ENCODE measurements around the gene CD101. TPM values are rescaled to one million over a fixed set of nuclear protein-coding genes. Genes with fewer than 3 reads are reported as not detected.

CD101 gene
- total RNA-seq, 1 experiment from 2014 or later, result 1.8 TPM

GRCh38 chr1:116987256-116987555 is 14.4 kb upstream of the CD101 start:
- no peak overlapping the region for H3T11ph ChIP-seq (ENCODE audit: low read length)
- no CpG with 5 or more reads among the region's 11 CpGs for WGBS (ENCODE audit: extremely low coverage, insufficient read length, low lambda C conversion rate)
- H4K20me1 ChIP-seq (ENCODE audit: control insufficient read depth, insufficient read depth, insufficient read length), result peaks cover 2% of the 10 kb centered on the region
- Mint-ChIP-seq H3K4me3 (no peak overlapping the region), H3K27ac (peak overlapping the region in 2 of 3 experiments; percentile 1 to 28; a peak in 2 of 7 replicates), H3K9me3 (no peaks in the 10 kb centered on the region), H3K27me3 (ENCODE audit: low read depth) (no peaks in the 10 kb centered on the region), H3K4me1 (peaks cover 22 to 35% of the 10 kb centered on the region in 2 experiments), H3K36me3 (ENCODE audit: insufficient read depth in 1 of 3, low read depth in 3 of 3) (peaks cover 9 to 43% (median 25%) of the 10 kb centered on the region in 3 experiments)
- no peak overlapping the region for H2BK5ac ChIP-seq (ENCODE audit: insufficient read length, low read length)
- H2BK15ac ChIP-seq (ENCODE audit: low read depth, low read length), result no peak overlapping the region
- no peak overlapping the region for H2BK12ac ChIP-seq (ENCODE audit: insufficient read length, low read depth, low read length)
- H3K4ac ChIP-seq (ENCODE audit: low read depth, low read length), result no peak overlapping the region
- no peak overlapping the region for H2BK120ac ChIP-seq (ENCODE audit: low read depth, low read length, poor library complexity, severe bottlenecking)
- H3K4me1 ChIP-seq (ENCODE audit: insufficient read depth, low read length), result no peaks in the 10 kb centered on the region; the same call in 1 of the 2 replicates
- no peak overlapping the region for H2AFZ ChIP-seq (ENCODE audit: low read length)
- H3K56ac ChIP-seq (ENCODE audit: insufficient read length, low read depth, low read length), result no peak overlapping the region
- H2AK5ac ChIP-seq (ENCODE audit: insufficient read length, low read length), result no peak overlapping the region
- H4K91ac ChIP-seq (ENCODE audit: insufficient read length, low read depth, low read length), result no peak overlapping the region
- no peaks in the 10 kb centered on the region for H3K79me2 ChIP-seq (ENCODE audit: insufficient read depth, low read length)
- H3K4me2 ChIP-seq (ENCODE audit: insufficient read depth, insufficient read length, low read length), result no peak overlapping the region
- no peak overlapping the region for H4K5ac ChIP-seq (ENCODE audit: insufficient read length, low read depth, low read length)
- no peak overlapping the region for H4K8ac ChIP-seq (replicated peaks; ENCODE audit: insufficient read length, low read depth, low read length)
- H3K9ac ChIP-seq (ENCODE audit: extremely low read depth, insufficient read length, low read length), result no peak overlapping the region
- no peak for TF ChIP-seq CTCF (conservative IDR thresholded peaks at IDR 0.05)
- no peaks in the 10 kb centered on the region for H3K23me2 ChIP-seq (ENCODE audit: insufficient read length, low read depth, low read length, poor library complexity, severe bottlenecking)
- no peak for DNase-seq
- H3K23ac ChIP-seq (ENCODE audit: insufficient read length, low read depth, low read length), result no peak overlapping the region
- no peak overlapping the region for H3K18ac ChIP-seq (ENCODE audit: insufficient read length, low read depth, low read length)
- H3K9me3 ChIP-seq (ENCODE audit: control insufficient read depth, low read depth, low read length), result no peaks in the 10 kb centered on the region
- H3K79me1 ChIP-seq (ENCODE audit: insufficient read depth, low read depth, low read length, poor library complexity, severe bottlenecking), result no peaks in the 10 kb centered on the region
- no peak overlapping the region for H3K27ac ChIP-seq (ENCODE audit: insufficient read length, low read depth, low read length)
- no peak overlapping the region for H2BK20ac ChIP-seq (ENCODE audit: low read depth, low read length, poor library complexity, severe bottlenecking)
- no peak overlapping the region for H3K14ac ChIP-seq (ENCODE audit: insufficient read depth, low read length)
- H3K27me3 ChIP-seq (ENCODE audit: insufficient read depth, low read length), result no peaks in the 10 kb centered on the region

Measured in H9 (cell line).